ENCODE results near the gene UBE3D. TPM values are rescaled to one million over a fixed set of nuclear protein-coding genes. Genes with fewer than 3 reads are reported as not detected.
"Not testable (repeated sequence)": the region's sequence is repeated elsewhere in the genome, so short reads cannot be mapped to it uniquely, and the experiment has no call there.

Gene UBE3D
- total and polyA plus RNA-seq, 2 experiments from 2014 or later: 7.3 to 11.4 TPM

- Histone ChIP-seq H3K9me2 (replicated peaks; ENCODE audit: insufficient read depth) (no peaks in the 10 kb centered on the region), H3K9me3 (ENCODE audit: low read depth) (no peaks in the 10 kb centered on the region), H4K20me1 (ENCODE audit: insufficient read depth, poor library complexity, severe bottlenecking) (no peaks in the 10 kb centered on the region), H3K27ac (no peak overlapping the region), H3K4me1 (ENCODE audit: insufficient read depth) (no peaks in the 10 kb centered on the region), H3K27me3 (no peaks in the 10 kb centered on the region), H3K79me2 (no peaks in the 10 kb centered on the region), H3K36me3 (replicated peaks; ENCODE audit: insufficient read depth, low read depth) (no peaks in the 10 kb centered on the region), H2AFZ (no peak overlapping the region), H3K4me2 (no peak overlapping the region), H3K4me3 (no peak overlapping the region)
- WGBS (ENCODE audit: low lambda C conversion rate, missing lambda C conversion rate): 82% methylated on average over 4 of the region's 4 CpGs
- DNase-seq (ENCODE audit: low spot score): no peak
- TF ChIP-seq EZH2phosphoT487 (IDR thresholded peaks at IDR 0.05; ENCODE audit: low read depth, severe bottlenecking, unreplicated experiment): no peak
- no peak for TF ChIP-seq EZH2 (IDR thresholded peaks at IDR 0.05; ENCODE audit: borderline replicate concordance)
- TF ChIP-seq CTCF (IDR thresholded peaks at IDR 0.05; ENCODE audit: poor library complexity): no peak
Observed at GRCh38 chr6:83019741-83020140, 45.9 kb downstream of the UBE3D start.

GRCh38 chr6:83011131-83011530, 54.5 kb downstream of the UBE3D start:
- H3K4me2 ChIP-seq; H3K36me3 ChIP-seq (replicated peaks; ENCODE audit: insufficient read depth, low read depth); H3K9me2 ChIP-seq (replicated peaks; ENCODE audit: insufficient read depth); H3K79me2 ChIP-seq; H3K27ac ChIP-seq; H3K4me3 ChIP-seq; DNase-seq (ENCODE audit: low spot score); H4K20me1 ChIP-seq (ENCODE audit: insufficient read depth, poor library complexity, severe bottlenecking); H3K9me3 ChIP-seq (ENCODE audit: low read depth); H2AFZ ChIP-seq; H3K27me3 ChIP-seq; H3K4me1 ChIP-seq (ENCODE audit: insufficient read depth): not testable (repeated sequence)
- 91% methylated on average over 3 of the region's 3 CpGs for WGBS (ENCODE audit: low lambda C conversion rate, missing lambda C conversion rate)

- Histone ChIP-seq H3K36me3 (replicated peaks; ENCODE audit: insufficient read depth, low read depth) (no peaks in the 10 kb centered on the region), H2AFZ (no peak overlapping the region), H3K9me2 (replicated peaks; ENCODE audit: insufficient read depth) (no peaks in the 10 kb centered on the region), H3K27ac (no peak overlapping the region), H3K79me2 (no peaks in the 10 kb centered on the region), H3K27me3 (no peaks in the 10 kb centered on the region), H4K20me1 (ENCODE audit: insufficient read depth, poor library complexity, severe bottlenecking) (no peaks in the 10 kb centered on the region), H3K4me3 (no peak overlapping the region), H3K4me2 (no peak overlapping the region), H3K4me1 (ENCODE audit: insufficient read depth) (no peaks in the 10 kb centered on the region), H3K9me3 (ENCODE audit: low read depth) (no peaks in the 10 kb centered on the region)
- no peak for TF ChIP-seq CTCF (IDR thresholded peaks at IDR 0.05; ENCODE audit: poor library complexity)
- no peak for TF ChIP-seq EZH2phosphoT487 (IDR thresholded peaks at IDR 0.05; ENCODE audit: low read depth, severe bottlenecking, unreplicated experiment)
- no peak for TF ChIP-seq EZH2 (IDR thresholded peaks at IDR 0.05; ENCODE audit: borderline replicate concordance)
- 21% methylated on average over 1 of the region's 1 CpG for WGBS (ENCODE audit: low lambda C conversion rate, missing lambda C conversion rate)
- DNase-seq (ENCODE audit: low spot score): no peak
Observed at GRCh38 chr6:83008626-83009025, 57.0 kb downstream of the UBE3D start.

GRCh38 chr6:83006270-83006905, 59.3 kb downstream of the UBE3D start:
- no peak overlapping the region for H3K4me2 ChIP-seq
- no peak overlapping the region for H3K27ac ChIP-seq
- H4K20me1 ChIP-seq (ENCODE audit: insufficient read depth, poor library complexity, severe bottlenecking): no peaks in the 10 kb centered on the region
- H3K4me3 ChIP-seq: no peak overlapping the region
- H3K9me3 ChIP-seq (ENCODE audit: low read depth): no peaks in the 10 kb centered on the region
- 91% methylated on average over 2 of the region's 2 CpGs for whole genome bisulfite sequencing (ENCODE audit: low lambda C conversion rate, missing lambda C conversion rate)
- TF ChIP-seq EZH2phosphoT487 (IDR thresholded peaks at IDR 0.05; ENCODE audit: low read depth, severe bottlenecking, unreplicated experiment): no peak
- TF ChIP-seq CTCF (IDR thresholded peaks at IDR 0.05; ENCODE audit: poor library complexity): no peak
- TF ChIP-seq EZH2 (IDR thresholded peaks at IDR 0.05; ENCODE audit: borderline replicate concordance): no peak
- no peaks in the 10 kb centered on the region for H3K36me3 ChIP-seq (replicated peaks; ENCODE audit: insufficient read depth, low read depth)
- no peak overlapping the region for H2AFZ ChIP-seq
- no peaks in the 10 kb centered on the region for H3K4me1 ChIP-seq (ENCODE audit: insufficient read depth)
- DNase-seq (ENCODE audit: low spot score): no peak
- H3K9me2 ChIP-seq (replicated peaks; ENCODE audit: insufficient read depth): no peaks in the 10 kb centered on the region
- no peaks in the 10 kb centered on the region for H3K27me3 ChIP-seq
- H3K79me2 ChIP-seq: no peaks in the 10 kb centered on the region
